GM10847 (cell line): Measurements from ENCODE around the gene RASSF8.

Source experiments
- POLR2A ChIP-seq: IDR thresholded peaks from 2 replicates; pipeline ENCODE4 v1.6.1; 2011; ENCODE audit not compliant: insufficient read length; ENCODE audit errors: extremely low read depth

The RASSF8 gene

DNA sequence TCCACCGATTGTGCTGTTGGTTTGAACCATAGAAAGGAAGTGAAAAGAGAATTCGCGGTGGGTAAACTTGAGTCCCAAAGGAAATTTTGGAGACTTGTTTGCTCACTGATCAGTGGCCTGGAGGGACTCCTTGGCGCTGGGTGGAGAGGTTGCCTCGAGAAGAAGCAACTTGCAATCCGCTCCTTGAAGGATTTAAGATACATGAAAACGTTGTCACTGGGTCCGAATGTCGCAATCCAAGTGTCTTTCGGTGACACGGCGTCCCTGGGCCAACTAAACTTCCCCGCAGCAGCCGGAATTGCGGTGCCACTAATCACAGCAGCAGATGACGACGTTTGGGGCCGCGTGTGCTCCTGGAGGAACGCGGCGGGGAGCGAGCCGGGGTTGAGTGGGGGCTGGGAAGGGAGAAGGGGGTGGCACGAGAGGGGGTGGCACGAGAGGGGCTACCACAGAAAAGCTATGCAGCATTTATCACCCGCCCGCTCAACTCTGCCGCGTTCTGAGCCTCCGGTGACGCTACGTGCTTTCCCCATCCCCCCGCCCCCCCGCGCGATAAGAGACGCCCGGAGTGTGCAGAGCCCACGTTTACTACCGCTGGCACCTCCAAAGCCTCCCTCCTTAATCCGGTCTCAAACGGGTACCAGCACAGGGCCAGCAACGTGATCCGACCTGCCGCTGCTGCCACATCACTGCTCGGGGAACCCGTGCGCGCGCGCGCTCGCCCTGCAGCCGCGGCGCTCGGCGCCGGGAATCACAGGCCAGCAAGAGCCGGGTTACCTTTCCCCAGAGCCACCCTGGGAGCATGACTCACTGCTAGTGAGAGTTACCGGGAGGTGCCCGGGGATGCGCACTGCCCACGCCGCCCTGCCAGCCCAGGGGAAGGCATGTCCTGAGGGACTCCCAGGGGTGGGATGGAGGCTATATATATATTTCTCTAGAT, 167.2 kb downstream of the RASSF8 start:
- peak; percentile 20 for TF ChIP-seq POLR2A

GRCh38 chr12:26126340-26127284, 168.1 kb downstream of the RASSF8 start:
- no peak for TF ChIP-seq POLR2A

GRCh38 chr12:26127404-26127803, 168.9 kb downstream of the RASSF8 start:
- no peak for TF ChIP-seq POLR2A

DNA sequence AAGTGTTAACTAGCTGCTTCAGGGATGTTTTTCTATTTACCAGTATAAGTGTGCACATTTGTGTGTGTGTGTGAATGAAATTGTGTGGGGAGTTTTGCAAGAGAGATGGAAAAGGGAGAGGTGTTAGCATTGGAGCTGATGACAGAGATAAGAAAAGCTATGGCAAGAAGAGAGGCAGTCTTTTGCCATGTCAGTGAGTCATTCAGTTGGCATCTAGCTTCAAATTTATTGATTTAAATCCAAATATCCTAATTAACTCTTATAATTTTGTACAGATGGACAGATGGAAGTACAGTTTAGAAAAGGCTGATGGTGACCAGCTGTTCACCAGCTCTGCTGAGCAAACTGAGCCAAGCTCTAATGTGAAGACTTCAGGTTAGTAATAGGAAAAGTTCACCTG, 169.7 kb downstream of the RASSF8 start:
- no peak for TF ChIP-seq POLR2A
